LNCaP clone FGC (cell line): ENCODE measurements around the gene RPS27L.

ENCODE experiments used
- DNase-seq: peaks from one replicate; pipeline ENCODE4 v3.0.0-alpha.2; 2011; ENCODE audit warnings: low read depth
- H3K4me3 ChIP-seq: 2 replicates; pipeline ENCODE4 v1.5.1; 2011; ENCODE audit warnings: mild to moderate bottlenecking, low read depth, low read length, control low read depth
- CTCF ChIP-seq: IDR thresholded peaks from 2 replicates; pipeline ENCODE4 v1.5.1; 2012; ENCODE audit warnings: mild to moderate bottlenecking; ENCODE audit not compliant: control insufficient read depth, insufficient read depth; ENCODE audit errors: extremely low read depth

The RPS27L gene

GRCh38 chr15:63172851-63173451 is 15.7 kb upstream of the RPS27L start:
- DNase-seq, result no peak
- TF ChIP-seq CTCF, result no peak
- H3K4me3 ChIP-seq, result no peak overlapping the region

- TF ChIP-seq CTCF, result no peak
Observed at GRCh38 chr15:63172376-63172775, 15.1 kb upstream of the RPS27L start.

GRCh38 chr15:63169788-63170187 is 12.5 kb upstream of the RPS27L start:
- no peak overlapping the region for H3K4me3 ChIP-seq
- DNase-seq, result no peak
- no peak for TF ChIP-seq CTCF

More at GRCh38 chr15:63172376-63172775, 15.1 kb upstream of the RPS27L start:
- no peak for DNase-seq
- H3K4me3 ChIP-seq, result no peak overlapping the region

- 0 out of 2 replicates have a peak, but pooled peaks have one; percentile 2 for TF ChIP-seq CTCF
- H3K4me3 ChIP-seq, result no peak overlapping the region
- no peak for DNase-seq
Observed at GRCh38 chr15:63166219-63166618, 8.9 kb upstream of the RPS27L start.

- no peak for DNase-seq
- H3K4me3 ChIP-seq, result no peak overlapping the region
- TF ChIP-seq CTCF, result no peak
Observed at GRCh38 chr15:63165166-63165859, 8.0 kb upstream of the RPS27L start.

- no peak for TF ChIP-seq CTCF
- H3K4me3 ChIP-seq, result no peak overlapping the region
- no peak for DNase-seq
Observed at GRCh38 chr15:63163217-63163616, 5.9 kb upstream of the RPS27L start.
